CD4-positive, alpha-beta T cell treated with Interleukin-12 subunit alpha and Interleukin-12 subunit beta, for 1 hour (primary cell): ENCODE results near the gene ZNF213.
"Not testable (repeated sequence)": the region's sequence is repeated elsewhere in the genome, so short reads cannot be mapped to it uniquely, and the experiment has no call there.

Source experiments
- DNase-seq: peaks from one replicate; pipeline ENCODE4 v3.0.0-alpha.2; 2020

The ZNF213 gene

GRCh38 chr16:3173892-3174617, 39.2 kb downstream of the ZNF213 start:
- no peak for DNase-seq

- no peak for DNase-seq
Observed at GRCh38 chr16:3174618-3175148, 39.9 kb downstream of the ZNF213 start.

DNA sequence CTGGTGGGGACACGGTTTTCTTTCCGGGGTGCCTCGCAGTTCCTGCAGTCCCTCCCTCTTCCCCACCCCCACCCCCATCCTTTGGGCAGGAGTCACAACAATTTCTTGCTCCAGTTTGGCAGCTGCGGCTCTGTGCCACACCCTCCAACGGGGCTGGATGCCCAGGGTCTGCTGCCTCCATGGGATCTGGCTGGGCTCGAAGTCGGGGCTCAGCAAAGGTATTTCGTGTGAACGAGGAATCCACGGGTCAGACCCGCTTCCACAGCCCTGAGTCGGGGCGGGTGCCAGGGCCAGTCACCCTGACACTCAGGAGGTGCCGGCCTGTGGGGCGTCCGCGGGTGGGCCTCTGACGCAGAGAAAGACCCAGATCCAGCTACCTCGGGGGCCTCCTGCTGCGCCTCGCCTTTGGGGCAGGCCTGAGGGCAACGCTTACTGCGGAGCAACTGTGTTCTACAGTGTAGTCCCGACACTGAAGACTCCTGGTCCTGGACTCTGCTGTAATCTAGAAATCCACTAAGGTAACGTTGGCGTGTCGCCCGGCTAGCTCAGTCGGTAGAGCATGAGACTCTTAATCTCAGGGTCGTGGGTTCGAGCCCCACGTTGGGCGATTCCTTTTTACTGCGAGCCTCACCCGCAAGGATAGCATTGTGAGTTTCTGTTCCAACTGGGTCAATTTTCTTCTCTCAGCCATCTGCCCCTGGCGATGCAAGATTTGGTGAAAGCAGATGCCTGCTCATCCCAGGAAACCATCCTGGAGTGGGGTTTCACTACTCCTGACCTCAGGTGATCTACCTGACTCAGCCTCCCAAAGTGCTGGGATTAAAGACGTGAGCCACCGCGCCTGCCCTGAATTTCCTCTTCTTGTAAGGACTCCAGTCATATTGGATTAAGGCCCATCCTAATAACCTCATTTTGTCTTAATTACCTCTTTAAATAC, 40.6 kb downstream of the ZNF213 start:
- DNase-seq: no peak

GRCh38 chr16:3179651-3180050, 44.8 kb downstream of the ZNF213 start:
- DNase-seq: no peak

DNA sequence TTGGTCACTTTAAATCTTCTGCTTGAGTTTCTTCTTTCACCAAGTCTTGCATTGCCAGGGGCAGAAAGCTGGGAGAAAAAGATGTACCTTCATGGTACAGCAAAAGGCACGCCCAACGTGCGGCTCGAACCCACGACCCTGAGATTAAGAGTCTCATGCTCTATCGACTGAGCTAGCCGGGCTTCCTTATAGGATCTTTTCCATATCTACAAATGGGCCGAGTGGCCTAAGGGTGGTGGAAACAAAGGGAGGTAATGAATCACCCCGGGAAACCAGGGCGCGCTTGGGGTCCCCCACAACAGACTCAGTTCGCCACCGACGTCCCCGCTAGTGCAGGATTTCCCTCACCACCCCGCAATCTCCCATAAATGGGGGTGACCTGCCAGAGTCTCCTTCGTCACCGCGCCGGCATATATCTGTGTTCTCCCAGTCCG, 45.6 kb downstream of the ZNF213 start:
- no peak for DNase-seq

GRCh38 chr16:3182293-3182607, 47.4 kb downstream of the ZNF213 start:
- not testable (repeated sequence) for DNase-seq

- peak; percentile 54 for DNase-seq
Observed at GRCh38 chr16:3182608-3183444, 48.0 kb downstream of the ZNF213 start.

- DNase-seq: no peak
Observed at GRCh38 chr16:3183445-3184139, 48.8 kb downstream of the ZNF213 start.

- DNase-seq: no peak
Observed at GRCh38 chr16:3186946-3187690, 52.3 kb downstream of the ZNF213 start.

DNA sequence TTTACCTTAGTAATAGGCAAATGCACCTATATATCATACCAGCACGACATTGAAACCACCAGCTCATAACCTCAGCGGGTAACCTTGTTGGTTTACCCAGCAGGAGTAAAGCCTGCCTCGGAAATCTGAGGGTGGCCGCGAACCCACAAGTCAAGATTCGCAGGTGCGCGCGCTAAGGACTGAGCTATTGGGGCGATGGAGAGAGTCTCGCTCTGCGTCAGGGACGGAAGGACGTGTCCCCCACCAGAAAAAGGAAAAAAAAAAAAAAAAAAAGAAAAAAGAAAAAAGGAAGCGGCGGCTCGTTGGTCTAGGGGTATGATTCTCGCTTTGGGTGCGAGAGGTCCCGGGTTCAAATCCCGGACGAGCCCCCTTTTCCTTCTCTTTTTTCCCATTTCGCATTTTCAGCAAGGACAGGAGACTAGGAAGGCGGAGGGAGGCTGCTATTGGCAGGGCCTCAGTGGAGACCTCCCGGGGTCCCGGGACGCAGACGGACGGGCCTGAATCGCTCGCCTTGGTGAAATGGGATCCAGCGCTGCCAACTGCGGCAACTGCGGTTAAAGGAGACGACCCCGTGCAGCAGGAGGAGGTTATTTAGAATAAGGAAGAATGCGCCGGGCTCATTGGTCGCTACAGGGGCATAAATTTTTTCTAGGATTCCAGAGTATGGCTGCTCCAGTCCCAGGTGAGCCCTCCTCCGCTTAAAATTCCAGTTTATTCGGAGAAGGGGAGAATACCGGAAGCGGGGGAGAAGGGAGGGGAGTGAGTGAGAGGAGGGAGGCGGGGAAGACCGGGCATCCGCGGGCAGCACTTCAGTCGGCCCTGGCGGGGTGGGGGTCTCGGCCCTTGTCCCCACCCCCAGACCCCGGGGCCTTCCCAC, 53.2 kb downstream of the ZNF213 start, which contains the start of gene OR1F1:
TSS of gene OR1F1 (plus strand) at position 407 of the 877 bp plus-strand sequence.
- peak; percentile 64 for DNase-seq

GRCh38 chr16:3188675-3188924, 53.8 kb downstream of the ZNF213 start:
- no peak for DNase-seq

DNA sequence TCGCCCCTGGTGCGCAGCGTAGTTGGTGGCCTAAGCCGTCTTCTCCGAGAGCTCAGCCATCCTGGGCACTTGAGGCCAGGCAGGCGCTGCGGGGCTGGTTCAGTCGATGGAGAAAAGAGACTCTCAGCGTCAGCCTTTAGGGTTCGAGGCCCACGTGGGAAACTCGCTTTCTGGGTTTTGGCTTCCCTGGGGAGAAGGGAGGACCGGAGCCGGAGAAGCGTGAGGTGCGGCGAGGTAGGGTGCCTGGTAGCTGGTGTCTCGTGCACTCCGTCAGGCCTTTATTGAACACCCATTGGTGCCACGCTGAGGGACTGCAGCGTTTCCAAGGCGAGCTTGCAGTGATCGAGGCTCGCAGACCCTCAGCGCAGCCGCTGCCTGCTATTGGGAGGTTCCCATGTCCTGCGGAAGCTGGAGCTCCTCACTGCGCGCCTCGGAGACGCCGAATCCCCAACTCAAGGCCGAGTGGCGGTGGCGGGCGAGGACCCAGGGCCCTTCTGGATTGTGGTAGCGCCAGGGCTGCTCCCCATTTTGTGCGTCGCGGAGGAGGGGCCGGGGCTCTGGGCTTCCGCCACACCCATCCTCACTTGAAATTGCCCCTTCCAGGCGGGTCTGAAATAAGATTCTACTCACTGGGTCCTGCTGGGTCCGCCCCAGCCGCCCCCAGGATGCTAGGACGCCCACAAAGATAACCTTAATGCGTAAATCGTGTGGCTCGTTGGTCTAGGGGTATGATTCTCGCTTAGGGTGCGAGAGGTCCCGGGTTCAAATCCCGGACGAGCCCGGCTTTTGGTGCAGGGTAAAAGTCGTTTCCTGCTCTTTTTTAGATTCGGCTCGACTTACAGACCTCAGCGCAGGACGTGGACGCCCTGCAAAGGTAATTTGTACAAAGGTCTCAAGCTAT, 54.3 kb downstream of the ZNF213 start:
- peak; percentile 38 for DNase-seq

DNA sequence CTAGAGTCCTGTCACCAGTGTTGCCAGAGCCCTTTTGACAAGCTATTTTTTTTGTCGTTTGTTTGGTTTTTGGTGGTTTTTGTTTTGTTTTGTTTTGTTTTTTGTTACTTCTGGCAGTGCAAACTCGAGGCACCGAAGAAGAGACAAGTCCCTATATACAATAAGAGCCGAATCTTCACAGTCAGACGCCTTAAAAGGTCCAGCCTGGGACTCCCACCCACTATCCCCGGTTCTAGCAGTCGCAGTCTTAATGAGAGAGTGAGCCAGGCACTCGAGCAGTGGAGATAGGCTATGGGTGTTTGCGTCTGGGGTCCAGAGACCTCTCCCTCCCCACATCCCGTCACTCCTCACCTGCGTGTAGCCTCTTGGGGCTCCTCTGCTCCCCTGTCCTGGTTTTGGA, 55.0 kb downstream of the ZNF213 start:
- DNase-seq: no peak

DNA sequence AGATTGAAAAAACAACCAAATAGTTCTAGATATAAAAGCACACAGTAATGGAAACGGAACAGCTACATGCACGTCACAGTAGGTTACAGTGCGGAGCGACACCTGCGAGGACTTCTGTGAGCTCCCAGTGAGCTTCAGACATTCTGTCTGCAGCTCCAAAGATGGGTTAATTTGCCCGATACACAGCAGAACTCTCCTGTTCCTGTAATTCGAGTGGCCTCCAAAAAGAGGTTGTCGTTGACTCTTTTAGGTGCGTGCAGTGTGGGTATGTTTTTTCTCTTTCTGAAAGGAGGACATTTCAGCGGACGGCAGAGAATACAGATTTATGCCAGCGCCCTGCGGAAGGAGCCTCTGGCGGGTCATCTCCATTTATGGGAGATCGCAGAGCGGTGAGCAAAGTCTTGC, 56.1 kb downstream of the ZNF213 start:
- peak; percentile 22 for DNase-seq
